Gastrocnemius medialis (tissue), 4 donors: ENCODE results near the gene ARL6IP5. TPM values are rescaled to one million over a fixed set of nuclear protein-coding genes. Genes with fewer than 3 reads are reported as not detected.

Source experiments
- ATAC-seq, 2 donors: fragments of 150-250 bp; one replicate each; pipeline ENCODE4 v1.9.1; 2016
- DNase-seq, 2 donors: peaks; one replicate each; pipeline ENCODE4 v3.0.0-alpha.2; 2019
- H3K27ac ChIP-seq, 4 donors: fragments of 200-600 bp; sonication (generic); 1 replicate in 1 of 4; 2 replicates in 3 of 4; pipeline ENCODE4 v1.5.1; 2016 to 2018; ENCODE audit warnings: mild to moderate bottlenecking in 2 of 4, moderate library complexity in 1 of 4
- H3K27me3 ChIP-seq, 3 donors: fragments of 200-600 bp; sonication (generic) in 2 of 3; 1 replicate in 1 of 3; 2 replicates in 2 of 3; pipeline versions ENCODE4 v1.5.1 to v1.6.0; 2016 to 2019; ENCODE audit warnings: mild to moderate bottlenecking in 1 of 3, moderate library complexity in 1 of 3
- H3K36me3 ChIP-seq, 2 donors: fragments of 200-600 bp; sonication (generic) in 1 of 2; one replicate each; pipeline ENCODE4 v1.5.1; 2017 to 2018
- H3K4me1 ChIP-seq, 2 donors: fragments of 200-600 bp; sonication (generic) in 1 of 2; one replicate each; pipeline ENCODE4 v1.5.1; 2016 to 2017; ENCODE audit warnings: mild to moderate bottlenecking in 2 of 2
- H3K4me3 ChIP-seq, 4 donors: fragments of 200-600 bp; sonication (generic) in 3 of 4; 1 replicate in 1 of 4; 2 replicates in 3 of 4; pipeline ENCODE4 v1.5.1; 2016 to 2019; ENCODE audit warnings: mild to moderate bottlenecking in 2 of 4
- H3K9me3 ChIP-seq, 3 donors: fragments of 200-600 bp; sonication (generic) in 2 of 3; 1 replicate in 1 of 3; 2 replicates in 2 of 3; pipeline ENCODE4 v1.5.1; 2016 to 2019
- POLR2A ChIP-seq, 2 donors: fragments of 450-650 bp; IDR thresholded peaks; one replicate each; pipeline ENCODE4 v1.6.1; 2017; ENCODE audit warnings: antibody characterized with exemption in 2 of 2, mild to moderate bottlenecking in 2 of 2, moderate library complexity in 2 of 2
- in situ Hi-C, 4 donors: fragments of 200-750 bp; cut with MboI; loops; one replicate each; pipeline versions ENCODE4 v1.15.0 to v1.8.0; 2017; ENCODE audit warnings: low sequenced_read_pairs in 4 of 4
- intact Hi-C: fragments of 100-400 bp; cut with DNase I; formaldehyde crosslinking; loops from one replicate; pipeline ENCODE4 v1.15.1; 2023; ENCODE audit warnings: low total_unique reads
- total RNA-seq, 4 donors: library from RNA; depleted of rRNA; stranded (reverse); fragments of >200 nt; gene quantifications; one replicate each; pipeline versions ENCODE4 v1.1.0 to v1.2.3, GENCODE V29; 2016
- TF ChIP-seq, protein P1 (sequence below), 5 experiments: fragments of 450-650 bp in 3 of 5; fragments of 200-600 bp in 2 of 5; sonication (generic) in 2 of 5; IDR thresholded peaks in 4 of 5; conservative IDR thresholded peaks in 1 of 5; 1 replicate in 4 of 5; 2 replicates in 1 of 5; pipeline ENCODE4 v1.5.1; 2016 to 2019; ENCODE audit warnings: antibody characterized with exemption in 5 of 5, mild to moderate bottlenecking in 3 of 5, moderate library complexity in 3 of 5

Gene ARL6IP5
- total RNA-seq, 4 donors from 2014 or later: 108 to 181 (median 145) TPM

DNA sequence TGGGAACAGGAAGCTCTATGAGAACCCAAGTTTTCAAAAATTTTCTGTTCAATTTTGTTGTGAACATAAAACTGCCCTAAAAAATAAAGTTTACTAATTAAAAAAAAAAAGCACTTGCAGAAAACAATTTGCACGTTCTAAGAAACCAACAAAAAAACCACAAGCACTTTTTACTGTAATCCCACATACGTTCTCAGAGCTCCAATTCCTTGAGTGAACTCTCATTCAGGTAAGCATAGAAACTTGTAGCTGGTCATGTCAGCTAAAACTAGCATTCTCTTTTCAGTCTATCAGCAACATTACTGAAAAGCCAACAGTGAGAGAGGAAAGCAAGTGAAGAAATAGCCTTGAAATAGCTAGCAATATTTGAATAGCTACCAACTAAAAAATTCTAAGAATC lies 21.1 kb upstream of the ARL6IP5 start:
- in situ Hi-C loops: no loop called here

DNA sequence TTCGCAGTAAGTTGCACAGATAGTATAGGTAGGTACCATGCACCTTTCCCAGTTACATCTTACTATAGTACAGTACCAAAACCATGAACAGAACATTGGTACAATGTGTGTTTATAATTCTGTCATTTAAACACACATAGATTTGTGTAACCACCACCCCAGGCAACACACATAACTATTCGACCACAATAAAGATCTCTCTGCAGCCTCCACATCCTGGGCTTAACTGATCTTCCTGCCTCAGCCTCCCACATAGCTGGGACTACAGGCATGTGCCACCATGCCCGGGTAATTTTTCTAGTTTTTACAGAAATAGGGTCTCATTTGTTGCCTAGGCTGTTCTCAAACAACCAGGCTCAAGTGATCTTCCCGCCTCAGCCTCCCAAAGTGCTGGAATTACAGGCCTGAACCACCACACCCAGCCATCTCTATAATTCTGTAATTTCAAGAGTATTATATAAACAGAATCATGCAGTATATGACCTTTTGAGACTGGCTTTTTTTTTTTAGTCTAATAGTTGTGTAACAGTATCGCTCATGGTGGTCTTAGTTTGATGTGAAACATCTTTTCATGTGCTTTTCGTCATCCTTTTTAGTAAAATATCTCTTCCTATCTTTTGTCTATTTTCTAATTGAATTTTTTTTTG lies 19.3 kb upstream of the ARL6IP5 start:
- TF ChIP-seq, protein P1, sequence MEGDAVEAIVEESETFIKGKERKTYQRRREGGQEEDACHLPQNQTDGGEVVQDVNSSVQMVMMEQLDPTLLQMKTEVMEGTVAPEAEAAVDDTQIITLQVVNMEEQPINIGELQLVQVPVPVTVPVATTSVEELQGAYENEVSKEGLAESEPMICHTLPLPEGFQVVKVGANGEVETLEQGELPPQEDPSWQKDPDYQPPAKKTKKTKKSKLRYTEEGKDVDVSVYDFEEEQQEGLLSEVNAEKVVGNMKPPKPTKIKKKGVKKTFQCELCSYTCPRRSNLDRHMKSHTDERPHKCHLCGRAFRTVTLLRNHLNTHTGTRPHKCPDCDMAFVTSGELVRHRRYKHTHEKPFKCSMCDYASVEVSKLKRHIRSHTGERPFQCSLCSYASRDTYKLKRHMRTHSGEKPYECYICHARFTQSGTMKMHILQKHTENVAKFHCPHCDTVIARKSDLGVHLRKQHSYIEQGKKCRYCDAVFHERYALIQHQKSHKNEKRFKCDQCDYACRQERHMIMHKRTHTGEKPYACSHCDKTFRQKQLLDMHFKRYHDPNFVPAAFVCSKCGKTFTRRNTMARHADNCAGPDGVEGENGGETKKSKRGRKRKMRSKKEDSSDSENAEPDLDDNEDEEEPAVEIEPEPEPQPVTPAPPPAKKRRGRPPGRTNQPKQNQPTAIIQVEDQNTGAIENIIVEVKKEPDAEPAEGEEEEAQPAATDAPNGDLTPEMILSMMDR (IDR thresholded peaks at IDR 0.05 in 4 of 5, conservative IDR thresholded peaks at IDR 0.05 in 1 of 5): no peak
- TF ChIP-seq POLR2A (IDR thresholded peaks at IDR 0.05): no peak
- peaks cover 0 to 50% of the 10 kb centered on the region in 2 donors for H3K36me3 ChIP-seq

More for the DNA sequence above, 21.1 kb upstream of the ARL6IP5 start:
- Histone ChIP-seq H3K36me3 (peaks cover 0 to 61% of the 10 kb centered on the region in 2 donors), H3K4me3 (no peak overlapping the region), H3K9me3 (no peaks in the 10 kb centered on the region), H3K27me3 (no peaks in the 10 kb centered on the region), H3K4me1 (no peaks in the 10 kb centered on the region), H3K27ac (no peak overlapping the region)
- DNase-seq: no peak
- intact Hi-C loops: no loop called here
- TF ChIP-seq POLR2A (IDR thresholded peaks at IDR 0.05): no peak
- TF ChIP-seq, protein P1 (IDR thresholded peaks at IDR 0.05 in 4 of 5, conservative IDR thresholded peaks at IDR 0.05 in 1 of 5): no peak
- no peak for ATAC-seq

DNA sequence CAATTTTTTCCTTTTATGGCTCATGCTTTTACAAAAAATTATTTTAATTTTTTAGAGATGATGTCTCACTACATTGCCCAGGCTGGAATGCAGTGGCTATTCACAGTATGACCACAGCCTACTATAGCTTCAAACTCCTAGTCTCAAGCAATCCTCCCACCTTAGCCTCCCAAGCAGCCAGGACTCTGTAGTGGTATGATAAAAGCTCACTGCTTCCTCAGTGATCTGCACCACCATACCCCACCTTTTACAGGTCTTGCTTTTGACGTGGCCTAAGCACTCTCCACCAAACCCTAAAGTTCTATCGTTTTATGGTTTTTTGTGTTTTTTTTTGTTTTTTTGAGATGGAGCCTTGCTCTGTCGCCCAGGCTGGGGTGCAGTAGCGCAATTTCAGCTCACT lies 18.6 kb upstream of the ARL6IP5 start:
- Histone ChIP-seq H3K9me3 (no peaks in the 10 kb centered on the region), H3K4me3 (no peak overlapping the region), H3K36me3 (peaks cover 0 to 50% of the 10 kb centered on the region in 2 donors), H3K4me1 (no peaks in the 10 kb centered on the region), H3K27me3 (no peaks in the 10 kb centered on the region), H3K27ac (no peak overlapping the region)
- in situ Hi-C loops (no loop called here), intact Hi-C loops (no loop called here)
- no peak for ATAC-seq
- no peak for DNase-seq
- TF ChIP-seq POLR2A (IDR thresholded peaks at IDR 0.05): no peak

More for the DNA sequence above, 19.3 kb upstream of the ARL6IP5 start:
- Histone ChIP-seq H3K4me1 (no peaks in the 10 kb centered on the region), H3K4me3 (no peak overlapping the region), H3K27me3 (no peaks in the 10 kb centered on the region), H3K9me3 (no peaks in the 10 kb centered on the region), H3K27ac (no peak overlapping the region)
- no peak for ATAC-seq
- intact Hi-C loops: no loop called here
- in situ Hi-C loops: no loop called here
- no peak for DNase-seq

DNA sequence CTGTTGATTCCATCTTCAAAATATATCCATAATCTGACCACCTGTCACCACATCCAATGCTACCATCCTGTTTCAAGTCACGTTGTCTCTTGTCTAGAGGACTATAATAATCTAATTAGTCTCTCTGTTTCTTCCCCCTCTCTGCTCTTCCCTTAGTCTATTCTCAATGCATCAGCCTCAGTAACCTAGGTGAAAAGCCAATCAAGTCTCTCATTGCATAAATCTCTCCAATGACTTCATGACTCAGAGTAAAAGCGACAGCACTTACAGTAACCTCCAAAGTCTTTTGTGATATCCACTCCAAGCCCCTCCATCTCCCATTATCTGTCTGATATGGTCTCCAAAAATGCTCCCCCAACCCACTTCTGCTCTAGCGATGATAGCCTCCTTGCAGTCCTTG lies 11.8 kb upstream of the ARL6IP5 start:
- H3K36me3 ChIP-seq: peaks cover 0 to 28% of the 10 kb centered on the region in 2 donors

More for the DNA sequence above, 11.8 kb upstream of the ARL6IP5 start:
- Histone ChIP-seq H3K27ac (no peak overlapping the region), H3K4me3 (no peak overlapping the region), H3K27me3 (no peaks in the 10 kb centered on the region), H3K9me3 (no peaks in the 10 kb centered on the region), H3K4me1 (peaks cover 3 to 4% of the 10 kb centered on the region in 2 donors)
- in situ Hi-C loops: no loop called here
- DNase-seq (no peak), ATAC-seq (no peak)
- no peak for TF ChIP-seq POLR2A (IDR thresholded peaks at IDR 0.05)
- TF ChIP-seq, protein P1 (IDR thresholded peaks at IDR 0.05 in 4 of 5, conservative IDR thresholded peaks at IDR 0.05 in 1 of 5): no peak
- intact Hi-C loops: no loop called here
